GM15510 (cell line): ENCODE results near the gene ARPP21.

Source experiments
- POLR2A ChIP-seq: IDR thresholded peaks from 3 replicates; pipeline ENCODE4 v1.6.1; 2011; ENCODE audit warnings: borderline replicate concordance; ENCODE audit not compliant: insufficient read length; ENCODE audit errors: extremely low read depth

The ARPP21 gene

DNA sequence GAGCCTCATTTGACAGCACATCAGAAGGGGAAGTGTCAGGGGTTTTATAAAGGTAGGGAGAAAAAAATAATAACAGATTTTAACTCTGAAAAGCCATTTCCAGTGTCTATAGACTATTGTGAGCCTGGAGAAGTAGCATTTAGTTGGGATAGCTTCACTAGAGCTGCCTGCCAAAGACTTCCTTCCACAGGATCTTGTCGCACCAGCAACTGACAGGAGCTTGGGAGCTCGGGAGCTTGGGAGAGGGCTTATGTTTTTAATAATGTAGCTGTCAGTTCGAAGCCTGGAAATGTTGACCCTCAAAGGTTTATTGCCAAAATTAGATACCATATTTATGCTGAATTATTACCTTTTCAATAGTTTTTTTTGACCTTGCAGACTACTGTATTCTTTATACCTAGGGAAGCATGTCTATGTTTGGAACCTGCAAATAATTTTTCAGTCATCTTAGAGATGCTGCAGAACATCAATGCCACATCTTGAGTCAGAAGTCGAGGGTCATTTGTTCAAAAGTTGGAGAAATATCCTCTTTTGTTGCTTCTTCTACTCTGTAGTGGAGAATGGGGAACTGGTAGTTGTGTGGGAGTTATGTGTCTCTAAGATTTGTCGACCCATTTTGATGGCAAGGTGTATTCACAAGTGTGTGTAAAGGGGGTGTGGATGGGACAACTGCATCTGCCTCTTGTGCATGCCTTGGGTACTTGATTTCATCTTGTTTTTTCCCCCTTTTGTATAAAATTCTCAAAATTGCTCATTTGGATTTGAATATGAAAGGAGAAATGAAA is 41.7 kb downstream of the ARPP21 start:
- no peak for TF ChIP-seq POLR2A

DNA sequence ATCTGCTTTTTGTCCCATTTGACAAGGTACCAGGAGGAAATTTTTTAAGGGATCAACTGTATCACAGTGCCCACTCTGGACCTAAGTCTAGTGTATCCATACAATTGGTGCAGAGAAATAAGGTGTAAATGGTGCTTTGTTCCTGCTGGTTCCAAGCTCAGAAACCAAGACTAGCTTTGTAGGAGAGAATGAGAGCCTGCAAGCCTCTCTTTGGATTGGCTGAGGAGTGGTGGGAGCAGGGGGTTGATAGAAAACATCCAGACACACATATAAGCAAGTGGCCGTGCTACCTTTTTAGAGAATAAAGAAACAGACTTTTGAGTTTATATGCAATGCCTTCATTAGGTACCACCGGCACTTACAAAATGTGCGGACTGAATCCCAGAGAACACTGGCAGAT is 45.8 kb downstream of the ARPP21 start:
- TF ChIP-seq POLR2A = no peak

DNA sequence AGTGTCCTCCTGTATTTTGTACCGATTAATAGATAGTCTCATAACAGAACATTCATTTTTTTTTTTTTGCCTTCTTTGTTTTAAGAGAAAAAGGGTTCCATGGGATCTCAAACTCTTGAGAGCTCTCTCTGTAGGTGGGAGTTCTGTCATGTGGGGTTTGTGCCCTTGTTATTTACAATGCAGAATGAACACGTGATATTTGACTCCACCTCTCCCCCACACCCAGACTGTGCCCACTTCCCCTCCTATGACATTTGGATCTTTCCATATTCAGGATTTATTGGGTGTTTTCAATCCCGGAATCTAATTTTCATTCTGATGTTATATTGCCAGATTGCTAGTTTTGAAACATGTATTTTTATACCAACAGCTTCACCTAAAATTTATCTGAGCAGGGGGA is 49.5 kb downstream of the ARPP21 start:
- no peak for TF ChIP-seq POLR2A

DNA sequence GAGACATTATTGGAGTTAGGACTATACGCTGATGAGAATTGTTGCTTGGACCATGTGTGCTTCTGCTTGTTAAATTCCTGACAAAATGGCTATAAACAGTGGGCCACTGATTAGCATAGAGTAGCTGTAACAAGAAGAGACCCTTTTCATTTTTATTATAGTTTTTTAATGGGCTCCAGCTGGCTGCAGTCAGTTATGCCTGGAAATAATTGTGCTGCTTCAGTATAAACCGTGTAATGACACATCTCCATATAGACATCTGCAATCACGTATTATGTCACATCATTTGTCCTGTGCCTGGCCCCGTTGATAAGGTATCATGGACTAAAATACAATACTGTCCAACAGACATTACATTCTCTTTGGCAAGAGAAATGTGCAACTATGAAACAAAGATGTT is 50.9 kb downstream of the ARPP21 start:
- no peak for TF ChIP-seq POLR2A

DNA sequence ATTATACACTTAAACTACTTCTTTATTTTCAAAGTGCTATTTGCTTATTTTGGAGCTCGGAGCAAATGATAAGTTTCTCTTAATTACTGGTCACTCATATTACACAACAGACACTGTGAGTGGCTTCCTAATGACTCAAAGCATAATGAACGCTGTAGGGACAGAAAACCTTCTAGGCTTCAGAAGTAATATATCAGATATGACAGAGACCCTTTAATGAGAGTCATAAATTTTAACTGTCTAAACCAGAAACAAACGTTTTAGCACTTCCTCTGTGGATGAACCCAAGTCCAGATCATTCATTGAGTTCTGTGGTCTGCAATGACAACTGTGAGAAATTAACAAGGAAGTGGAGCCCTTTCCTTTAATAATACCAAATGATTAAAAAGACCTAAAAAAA is 66.6 kb downstream of the ARPP21 start:
- no peak for TF ChIP-seq POLR2A

DNA sequence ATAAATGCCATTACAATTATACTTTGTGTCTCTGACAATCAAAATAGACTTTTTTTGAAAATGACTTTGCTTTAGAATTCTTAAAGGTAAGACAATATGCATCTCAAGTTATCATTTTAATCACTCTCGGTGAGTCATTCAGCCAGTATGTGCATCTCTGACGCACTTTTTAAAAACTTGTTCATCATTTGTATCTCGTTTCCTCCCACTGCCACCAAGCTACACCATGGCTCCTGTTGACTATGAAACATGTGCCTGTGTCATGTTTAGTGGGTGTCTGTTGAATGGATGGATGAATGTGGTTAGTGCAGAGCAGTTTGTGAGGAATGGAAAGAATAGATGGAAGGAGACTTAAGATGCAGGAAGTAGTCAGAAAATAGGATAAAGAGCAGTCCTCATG is 68.6 kb downstream of the ARPP21 start:
- TF ChIP-seq POLR2A = no peak

DNA sequence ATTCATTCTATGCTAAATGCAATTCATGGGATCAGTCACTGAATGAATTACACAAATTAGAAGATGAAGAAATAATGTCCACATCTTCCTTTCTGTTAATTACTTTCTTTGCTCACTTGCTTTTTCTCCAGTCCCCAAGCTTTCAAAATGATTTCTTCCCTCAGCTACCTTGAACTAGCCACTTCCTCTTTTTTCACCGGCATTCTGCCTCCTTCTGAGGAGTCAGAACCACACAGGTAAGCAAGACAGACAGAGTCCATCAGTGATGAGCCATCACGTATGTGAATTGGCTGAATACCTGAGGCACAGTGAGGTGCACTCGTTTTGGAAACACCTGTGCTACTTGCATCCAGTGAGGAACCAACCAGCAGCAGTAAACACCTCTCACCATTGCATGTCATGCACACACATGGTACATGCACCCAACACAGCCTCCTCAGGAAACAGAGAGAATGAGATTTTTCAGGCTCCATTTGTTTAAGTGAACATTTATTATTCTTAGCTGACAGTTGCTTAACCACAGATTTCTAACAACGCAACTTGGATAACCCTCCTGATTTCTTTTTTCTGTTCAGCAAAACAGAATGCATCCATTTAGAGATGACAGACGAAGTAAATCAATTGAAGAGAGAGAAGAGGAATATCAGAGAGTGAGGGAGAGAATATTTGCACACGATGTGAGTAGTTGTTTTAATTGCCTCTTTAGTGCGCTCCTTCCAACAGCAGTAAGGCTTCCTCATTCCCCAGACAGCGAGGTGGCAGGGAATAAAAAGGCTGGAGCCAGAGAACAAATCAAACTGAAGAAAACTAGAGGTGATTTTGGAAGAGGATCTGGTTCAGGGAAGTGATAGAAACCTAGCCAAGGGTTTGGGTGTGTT is 69.3 kb downstream of the ARPP21 start:
- no peak for TF ChIP-seq POLR2A

DNA sequence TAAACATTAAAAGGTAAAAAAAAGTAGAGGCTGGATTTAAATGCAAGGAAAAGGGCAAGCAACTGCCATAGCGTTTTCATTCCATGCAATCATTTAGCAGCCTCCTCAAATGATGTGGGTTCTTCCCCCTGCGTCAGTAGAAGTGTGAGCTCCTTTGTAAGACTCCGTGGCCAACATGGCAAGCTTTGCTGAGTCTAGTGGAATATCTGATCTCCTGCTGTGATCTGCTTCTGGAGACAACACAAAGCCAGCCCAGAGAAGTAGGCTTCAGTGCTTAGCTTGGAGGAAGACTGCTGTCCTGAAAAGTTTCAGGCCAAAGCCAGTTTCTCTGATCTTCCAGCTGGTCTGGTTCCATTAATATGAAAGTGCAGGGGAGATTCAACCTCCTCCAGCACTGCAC is 70.4 kb downstream of the ARPP21 start:
- no peak for TF ChIP-seq POLR2A

DNA sequence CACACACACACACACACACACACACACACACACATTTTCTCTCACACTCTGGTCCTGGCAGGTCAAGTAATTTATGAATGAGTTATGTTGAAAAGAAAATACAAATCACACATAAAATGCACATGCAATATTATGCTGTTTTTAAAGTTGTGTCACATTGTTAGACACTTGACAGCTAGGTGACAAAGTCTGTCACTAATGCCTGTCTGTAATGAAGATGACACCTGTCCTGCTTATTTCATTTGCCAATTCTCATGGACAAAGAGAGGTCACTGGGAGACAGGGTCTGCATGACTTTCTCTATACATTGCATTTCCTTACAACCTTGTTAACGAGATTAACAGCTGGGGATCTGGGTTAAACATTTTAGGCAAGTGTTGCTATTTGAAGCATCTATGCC is 71.2 kb downstream of the ARPP21 start:
- TF ChIP-seq POLR2A = no peak

DNA sequence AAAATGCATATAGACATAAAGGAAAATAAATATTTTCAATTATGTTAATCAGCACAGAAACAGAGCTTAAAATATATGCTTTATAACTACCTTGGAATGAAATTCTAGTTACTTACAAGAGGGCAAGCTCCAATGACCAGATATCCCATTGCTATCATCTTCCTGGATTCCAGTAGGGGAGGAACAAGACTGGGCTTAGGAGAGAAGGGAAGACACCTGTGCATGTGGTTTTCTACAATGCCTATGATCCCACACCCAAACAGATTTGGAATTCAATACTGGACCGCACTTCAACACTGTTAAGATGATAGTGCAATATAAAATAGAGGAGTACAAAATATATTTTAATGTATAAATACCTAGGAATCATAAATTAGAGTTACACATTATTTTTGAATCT is 79.6 kb downstream of the ARPP21 start:
- no peak for TF ChIP-seq POLR2A

DNA sequence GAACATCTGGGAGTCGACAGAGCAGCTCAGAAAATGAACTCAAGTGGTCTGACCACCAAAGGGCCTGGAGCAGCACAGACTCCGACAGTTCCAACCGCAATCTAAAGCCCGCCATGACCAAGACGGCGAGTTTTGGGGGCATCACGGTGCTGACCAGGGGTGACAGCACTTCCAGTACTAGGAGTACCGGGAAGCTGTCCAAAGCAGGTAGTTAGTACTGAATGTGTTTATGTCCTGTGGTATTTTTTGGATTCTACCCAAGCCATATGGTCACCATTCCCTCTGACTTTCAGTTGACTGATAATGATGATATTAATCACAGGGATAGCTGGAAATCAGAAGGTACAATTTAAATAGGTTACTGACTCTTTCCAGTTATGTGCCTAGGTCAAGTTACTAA is 82.3 kb downstream of the ARPP21 start:
- no peak for TF ChIP-seq POLR2A

DNA sequence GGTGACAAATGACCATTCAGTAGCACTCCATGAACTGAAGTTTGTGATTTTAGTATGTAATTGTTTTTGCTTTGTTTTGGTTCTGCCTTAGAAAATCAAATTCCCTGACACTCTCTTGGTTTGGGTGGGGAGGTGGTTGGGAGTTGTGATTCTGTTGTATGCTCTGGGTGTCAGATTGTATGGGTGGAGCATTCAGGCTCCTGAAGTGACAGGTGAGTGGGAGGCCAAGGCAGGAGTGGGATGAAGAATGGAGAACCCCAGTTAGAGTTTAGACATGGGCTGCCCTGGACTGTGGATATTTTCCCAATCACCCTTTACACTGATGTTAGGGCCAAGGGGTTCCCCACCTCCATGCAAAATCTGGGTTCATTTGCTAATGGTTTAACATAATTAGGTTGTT is 83.6 kb downstream of the ARPP21 start:
- TF ChIP-seq POLR2A = no peak

DNA sequence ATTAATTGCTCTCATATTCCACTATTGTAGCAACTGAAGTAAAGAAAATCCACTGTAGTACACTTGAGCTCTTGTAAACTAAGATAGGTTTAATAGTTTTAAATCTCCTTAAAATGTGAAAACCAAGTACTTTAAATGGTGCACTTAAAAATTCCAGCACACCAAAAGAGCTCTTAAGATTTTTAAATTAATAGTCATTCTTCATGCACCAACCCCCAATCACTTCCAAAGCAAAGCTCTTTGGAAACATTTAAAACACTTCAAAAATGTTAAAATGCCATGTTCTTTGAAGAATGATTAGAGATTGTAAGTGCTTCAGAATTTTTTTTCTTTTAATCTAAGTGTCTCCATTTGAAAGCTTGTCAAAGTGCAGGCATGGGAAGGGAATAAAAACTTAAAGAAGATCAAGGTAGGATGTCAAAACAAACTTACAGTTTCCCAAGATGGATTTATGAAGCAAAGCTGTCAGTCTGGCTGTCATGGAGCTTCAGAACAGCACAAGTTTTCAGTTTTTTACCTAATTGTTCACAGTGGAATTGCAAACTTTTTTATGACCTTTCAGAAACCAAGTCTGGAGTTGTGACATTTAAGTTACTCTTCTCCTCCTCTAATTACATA is 84.3 kb downstream of the ARPP21 start:
- TF ChIP-seq POLR2A = no peak

DNA sequence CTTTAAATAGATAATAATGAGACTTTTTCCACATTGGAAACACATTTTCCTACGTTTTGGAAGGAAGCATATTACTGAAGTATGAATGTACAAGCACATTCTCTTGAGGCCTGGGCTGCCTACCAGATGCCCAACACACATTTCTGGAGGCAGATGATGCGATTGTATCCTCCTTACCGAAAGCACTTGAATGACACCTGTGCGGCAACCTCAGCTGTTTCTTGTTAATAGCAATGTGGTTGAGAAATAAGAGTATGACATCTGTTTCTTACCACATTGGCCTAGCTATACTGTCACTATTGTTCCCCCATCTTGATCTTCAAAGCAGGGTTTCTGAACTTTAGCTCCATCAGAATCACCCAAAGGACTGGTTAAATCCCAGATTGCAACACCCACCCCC is 84.8 kb downstream of the ARPP21 start:
- TF ChIP-seq POLR2A = no peak

DNA sequence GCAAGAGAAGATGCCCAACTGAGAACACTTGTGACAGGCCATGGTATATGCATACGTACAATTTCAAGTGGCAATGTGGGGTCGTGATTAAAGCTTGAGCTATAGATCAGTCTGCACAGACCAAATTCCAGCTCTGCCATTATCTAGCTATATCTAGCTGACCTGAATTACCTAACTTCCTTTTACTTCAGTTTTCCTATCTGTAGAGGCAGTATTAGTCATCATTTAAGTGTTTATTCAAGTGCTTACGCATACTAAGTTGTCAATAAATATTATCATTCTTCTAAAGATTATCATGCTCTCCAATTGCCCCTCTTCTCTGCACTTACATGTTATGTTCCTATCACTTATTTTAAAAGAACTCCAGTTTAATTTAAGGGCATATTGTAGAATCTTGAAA is 87.9 kb downstream of the ARPP21 start:
- TF ChIP-seq POLR2A = no peak
